GM12872 (cell line): ENCODE results near the gene WDR77.

Source experiments
- TF ChIP-seq, protein P1 (sequence below): IDR thresholded peaks from 3 replicates; pipeline ENCODE4 v1.5.1; 2011; ENCODE audit warnings: low read depth, mild to moderate bottlenecking, low read length, moderate library complexity; ENCODE audit not compliant: insufficient read depth

The WDR77 gene

DNA sequence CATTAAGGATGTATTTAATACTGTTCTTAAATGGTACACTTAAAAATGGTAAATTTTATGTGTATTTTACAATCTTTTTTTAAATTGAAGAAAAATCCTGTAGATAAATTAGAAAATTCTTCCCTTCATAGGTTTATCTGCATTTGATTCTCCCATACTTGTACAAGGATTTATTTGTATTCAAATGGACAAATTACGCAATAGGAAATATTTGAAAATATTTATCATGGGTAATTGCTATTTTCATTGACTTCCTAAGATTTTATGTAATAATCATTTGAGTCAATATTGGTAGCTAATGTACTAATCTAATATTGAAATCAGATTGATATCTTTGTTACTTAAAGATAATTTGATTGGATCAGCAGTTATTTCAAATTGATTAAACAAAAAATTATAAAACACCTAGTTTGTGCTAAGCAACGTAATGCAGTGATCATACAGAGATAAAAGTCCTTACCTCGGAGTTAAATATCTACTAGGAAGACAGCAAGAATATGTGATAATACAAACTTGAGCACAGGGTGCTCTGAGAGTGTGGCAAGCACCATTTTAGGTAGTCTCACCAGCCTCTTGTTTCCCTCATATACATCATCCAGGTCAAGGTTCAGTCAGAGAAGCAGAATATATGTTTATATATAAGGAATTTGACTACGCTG, 13.4 kb upstream of the WDR77 start:
- TF ChIP-seq, protein P1, sequence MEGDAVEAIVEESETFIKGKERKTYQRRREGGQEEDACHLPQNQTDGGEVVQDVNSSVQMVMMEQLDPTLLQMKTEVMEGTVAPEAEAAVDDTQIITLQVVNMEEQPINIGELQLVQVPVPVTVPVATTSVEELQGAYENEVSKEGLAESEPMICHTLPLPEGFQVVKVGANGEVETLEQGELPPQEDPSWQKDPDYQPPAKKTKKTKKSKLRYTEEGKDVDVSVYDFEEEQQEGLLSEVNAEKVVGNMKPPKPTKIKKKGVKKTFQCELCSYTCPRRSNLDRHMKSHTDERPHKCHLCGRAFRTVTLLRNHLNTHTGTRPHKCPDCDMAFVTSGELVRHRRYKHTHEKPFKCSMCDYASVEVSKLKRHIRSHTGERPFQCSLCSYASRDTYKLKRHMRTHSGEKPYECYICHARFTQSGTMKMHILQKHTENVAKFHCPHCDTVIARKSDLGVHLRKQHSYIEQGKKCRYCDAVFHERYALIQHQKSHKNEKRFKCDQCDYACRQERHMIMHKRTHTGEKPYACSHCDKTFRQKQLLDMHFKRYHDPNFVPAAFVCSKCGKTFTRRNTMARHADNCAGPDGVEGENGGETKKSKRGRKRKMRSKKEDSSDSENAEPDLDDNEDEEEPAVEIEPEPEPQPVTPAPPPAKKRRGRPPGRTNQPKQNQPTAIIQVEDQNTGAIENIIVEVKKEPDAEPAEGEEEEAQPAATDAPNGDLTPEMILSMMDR = no peak

DNA sequence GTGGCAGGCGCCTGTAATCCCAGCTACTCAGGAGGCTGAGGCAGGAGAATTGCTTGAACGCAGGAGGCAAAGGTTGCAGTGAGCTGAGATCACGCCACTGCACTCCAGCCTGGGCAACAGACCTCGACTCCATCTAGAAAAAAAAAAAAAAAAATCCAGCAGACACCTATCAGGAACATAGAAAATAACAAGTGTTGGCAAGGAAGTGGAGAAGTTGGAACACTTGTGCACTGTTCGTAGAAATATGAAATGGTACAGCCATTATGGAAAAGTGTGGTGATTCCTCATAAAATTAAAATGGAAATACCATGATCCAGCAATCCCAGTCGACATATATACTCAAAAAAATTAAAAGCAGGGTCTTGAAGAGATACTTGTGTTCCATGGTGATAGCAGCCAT, 12.7 kb upstream of the WDR77 start:
- TF ChIP-seq, protein P1 = no peak

DNA sequence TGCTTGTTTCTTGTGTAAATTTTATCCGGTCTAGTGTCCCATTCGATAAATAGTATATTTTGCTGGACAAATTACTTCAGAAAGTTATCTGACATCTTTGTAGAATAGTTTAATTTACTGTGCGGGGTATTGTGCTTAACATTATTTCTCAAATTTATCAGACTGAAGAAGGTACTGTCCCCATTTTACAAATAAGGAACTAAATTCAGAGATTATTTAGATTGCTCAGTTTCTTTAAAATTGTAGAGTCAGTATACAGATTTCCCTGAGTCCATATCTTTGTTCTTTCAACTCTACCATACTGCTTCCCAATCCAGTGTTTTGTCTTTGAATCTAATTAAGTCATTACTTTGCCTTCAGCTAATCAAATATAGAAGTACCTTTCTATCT, 6.6 kb upstream of the WDR77 start:
- TF ChIP-seq, protein P1 = no peak

DNA sequence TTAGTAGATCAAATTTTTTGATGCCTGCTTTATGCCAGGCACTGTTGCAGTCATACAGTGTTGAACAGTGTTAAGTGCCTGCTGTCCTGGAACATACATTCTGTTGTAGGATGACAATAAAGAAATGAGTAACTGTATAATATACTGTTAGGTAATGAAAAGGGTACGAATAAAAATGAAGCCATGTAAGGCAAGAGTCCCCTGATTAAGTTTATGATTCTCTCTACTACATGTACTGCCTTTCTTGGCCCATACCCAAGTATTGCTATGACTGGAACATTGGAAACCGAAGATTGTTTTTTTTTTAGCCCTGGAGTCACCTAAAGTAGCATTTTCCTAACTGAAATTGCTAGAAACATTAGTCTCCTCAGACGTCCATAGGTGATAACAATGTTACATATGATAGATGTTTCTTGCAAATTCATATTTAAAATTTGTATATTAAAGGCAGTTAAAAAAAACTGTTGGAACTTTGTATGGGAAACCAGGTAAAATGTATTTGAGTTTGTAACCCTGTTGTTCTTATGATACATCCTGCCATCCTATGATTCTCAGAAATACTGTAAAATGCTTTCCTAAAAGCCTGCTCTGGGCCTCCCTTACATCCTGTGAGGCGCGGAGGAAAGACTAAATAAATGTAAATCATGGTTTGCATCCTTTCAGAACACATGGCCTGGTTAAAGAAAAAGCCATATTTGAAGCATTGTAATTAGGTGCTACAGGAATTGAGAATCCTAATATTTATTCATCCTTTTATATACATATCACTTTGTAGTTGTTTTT, 6.0 kb upstream of the WDR77 start:
- TF ChIP-seq, protein P1 = no peak

DNA sequence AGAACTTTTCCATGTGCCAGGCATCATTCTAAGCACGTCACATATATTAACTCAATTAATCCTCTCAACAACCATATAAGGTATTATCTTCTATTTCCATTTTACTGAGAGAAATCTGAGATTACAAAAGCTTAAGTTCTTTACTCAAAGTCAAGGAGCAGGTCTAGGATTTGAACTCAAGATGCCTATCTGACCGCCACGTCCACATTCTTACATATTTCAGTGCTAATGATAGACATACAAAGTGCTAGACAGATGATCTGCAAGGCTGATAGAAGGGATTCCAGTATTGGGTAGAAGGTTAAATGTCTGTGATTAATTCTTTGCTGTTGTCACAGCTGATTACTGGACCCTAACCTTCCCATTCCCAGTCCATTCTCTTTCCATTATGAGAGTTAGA, 4.7 kb upstream of the WDR77 start:
- TF ChIP-seq, protein P1 = no peak

DNA sequence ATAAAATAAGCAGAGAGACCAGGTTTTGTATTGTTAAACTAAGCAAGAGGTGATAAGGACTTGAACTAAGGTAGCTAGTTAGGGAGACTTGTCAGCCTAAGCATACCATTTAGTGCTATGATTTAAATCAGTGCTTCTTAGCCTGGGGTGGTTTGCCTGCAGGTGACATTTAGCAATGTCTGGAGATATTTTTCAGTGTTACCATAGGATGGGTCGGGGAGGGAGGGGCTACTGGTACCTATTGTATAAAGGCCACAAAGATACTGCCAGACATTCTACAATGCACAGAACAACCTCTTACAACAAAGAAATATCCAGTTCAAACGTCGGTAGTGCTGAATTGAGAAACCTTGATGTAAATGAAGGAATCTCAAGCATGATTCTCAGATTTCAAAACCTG, 3.5 kb upstream of the WDR77 start:
- TF ChIP-seq, protein P1 = no peak

DNA sequence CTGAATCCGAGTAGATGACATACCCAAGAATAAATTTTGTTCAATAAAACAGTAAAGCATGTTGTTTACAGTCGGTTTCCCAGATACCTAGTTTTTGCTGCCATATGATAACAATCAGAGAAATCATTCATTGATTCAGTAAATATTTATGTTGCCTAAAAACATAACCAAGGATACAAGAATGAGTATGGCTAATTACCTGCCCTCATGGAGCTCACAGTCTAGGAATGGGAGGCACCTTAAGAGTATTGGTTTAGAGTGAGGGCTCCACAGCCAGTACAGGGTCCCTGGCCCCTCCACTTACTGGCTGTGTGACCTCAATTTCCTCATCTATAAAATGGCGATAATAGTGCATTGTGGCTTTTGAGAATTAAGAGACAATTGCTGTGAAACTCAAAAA, 1.1 kb upstream of the WDR77 start:
- TF ChIP-seq, protein P1 = no peak
